ENCODE data around the gene ZCCHC24.
"Not testable (repeated sequence)": the region's sequence is repeated elsewhere in the genome, so short reads cannot be mapped to it uniquely, and the experiment has no call there.

The ZCCHC24 gene

GRCh38 chr10:79346012-79346340 is 99.4 kb downstream of the ZCCHC24 start:
- no peak for DNase-seq (ENCODE audit: low read depth)

DNA sequence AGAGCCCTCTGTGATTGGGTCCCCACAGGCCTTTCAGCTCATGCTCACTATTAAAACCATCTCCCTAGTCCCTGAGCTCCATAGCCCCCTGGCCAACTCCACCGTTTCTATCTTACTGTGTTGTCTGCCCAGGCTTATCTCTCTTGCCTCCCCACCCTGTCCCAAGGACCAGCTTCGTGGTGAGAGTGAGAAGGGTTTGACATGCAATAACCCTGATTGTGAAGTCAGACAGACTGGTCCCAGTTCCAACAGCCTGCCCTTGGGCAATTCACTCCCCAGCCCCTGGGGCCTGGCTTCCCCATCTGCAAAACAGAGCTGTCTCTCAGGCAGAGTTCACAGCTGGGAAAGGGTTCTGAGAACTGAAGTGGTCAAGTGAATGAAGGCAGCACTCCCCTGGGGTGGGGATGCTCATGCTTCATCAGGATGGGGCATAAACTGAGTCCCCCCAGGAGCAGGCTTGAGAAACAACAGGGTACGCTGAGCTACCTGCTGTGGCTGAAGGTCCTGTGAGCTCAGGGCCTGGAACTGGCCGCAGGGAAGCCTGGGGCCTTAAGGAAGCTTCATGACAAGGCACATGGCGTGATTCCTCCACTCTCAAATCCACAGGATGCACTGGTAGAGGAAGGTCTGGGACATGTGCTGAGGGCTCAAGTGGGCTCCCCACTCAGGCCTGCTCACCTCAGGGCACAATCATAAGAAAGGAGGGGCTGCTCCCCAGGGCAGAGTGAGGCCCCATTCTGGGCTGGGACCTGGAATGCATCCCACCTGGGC is 100.0 kb downstream of the ZCCHC24 start:
- no peak for DNase-seq (ENCODE audit: low read depth)

DNA sequence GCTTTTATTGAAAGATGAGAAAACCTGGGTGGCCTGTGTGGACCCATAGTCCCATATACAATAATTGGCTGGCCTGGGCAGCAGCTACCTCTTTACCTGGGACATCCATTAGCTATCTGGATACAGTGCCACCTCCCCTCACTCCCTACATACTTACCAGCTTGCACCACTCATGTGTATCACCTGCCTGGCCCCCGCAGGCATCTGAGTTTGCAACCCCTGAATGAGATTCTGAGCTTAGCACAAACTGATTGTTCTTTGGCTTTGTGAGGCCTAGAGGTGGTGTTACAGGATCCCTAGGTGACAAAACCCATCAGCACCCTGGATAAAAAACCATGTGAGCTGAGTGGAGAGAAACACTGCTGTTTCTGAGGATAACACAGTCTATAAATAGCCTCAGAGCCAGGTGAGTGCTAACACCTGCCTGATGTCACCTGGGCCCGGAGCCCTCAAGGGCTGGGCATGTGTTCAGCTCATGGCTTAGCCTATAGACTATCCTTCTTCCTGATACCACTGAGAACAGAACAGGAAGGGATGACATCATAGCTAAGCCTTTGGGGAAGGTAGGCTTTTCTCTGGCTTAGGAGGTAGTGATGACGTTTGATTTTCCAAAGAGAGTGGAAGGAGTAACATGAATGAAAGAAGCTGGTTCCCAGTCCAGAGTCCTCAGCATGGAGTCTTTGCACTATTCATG is 100.8 kb downstream of the ZCCHC24 start:
- DNase-seq (ENCODE audit: low read depth), result no peak

GRCh38 chr10:79342811-79343561 is 102.4 kb downstream of the ZCCHC24 start:
- no peak for DNase-seq (ENCODE audit: low read depth)

- DNase-seq (ENCODE audit: low read depth), result no peak
Observed at GRCh38 chr10:79342295-79342761, 103.1 kb downstream of the ZCCHC24 start.

- no peak for DNase-seq (ENCODE audit: low read depth)
Observed at GRCh38 chr10:79340646-79341244, 104.7 kb downstream of the ZCCHC24 start.

DNA sequence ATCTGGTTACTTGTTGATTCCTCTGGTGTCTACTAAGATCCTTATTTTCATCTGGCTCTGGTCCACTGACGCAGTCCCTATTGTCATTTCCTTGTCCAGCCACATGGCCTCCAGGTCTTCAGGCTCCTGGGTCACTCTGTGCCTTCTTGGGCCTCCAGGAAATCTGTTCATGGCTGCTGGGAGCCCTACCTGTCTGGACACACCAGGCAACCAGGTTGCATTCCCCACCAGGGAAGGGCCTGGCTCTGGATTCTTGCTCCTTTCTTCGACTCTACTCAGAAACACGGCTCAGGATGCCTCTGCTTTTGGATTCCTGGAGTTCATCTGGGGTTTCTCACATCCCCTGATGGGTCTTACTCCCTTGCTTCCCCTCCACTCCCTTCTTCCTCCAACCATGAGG is 106.2 kb downstream of the ZCCHC24 start:
- DNase-seq (ENCODE audit: low read depth), result no peak

DNA sequence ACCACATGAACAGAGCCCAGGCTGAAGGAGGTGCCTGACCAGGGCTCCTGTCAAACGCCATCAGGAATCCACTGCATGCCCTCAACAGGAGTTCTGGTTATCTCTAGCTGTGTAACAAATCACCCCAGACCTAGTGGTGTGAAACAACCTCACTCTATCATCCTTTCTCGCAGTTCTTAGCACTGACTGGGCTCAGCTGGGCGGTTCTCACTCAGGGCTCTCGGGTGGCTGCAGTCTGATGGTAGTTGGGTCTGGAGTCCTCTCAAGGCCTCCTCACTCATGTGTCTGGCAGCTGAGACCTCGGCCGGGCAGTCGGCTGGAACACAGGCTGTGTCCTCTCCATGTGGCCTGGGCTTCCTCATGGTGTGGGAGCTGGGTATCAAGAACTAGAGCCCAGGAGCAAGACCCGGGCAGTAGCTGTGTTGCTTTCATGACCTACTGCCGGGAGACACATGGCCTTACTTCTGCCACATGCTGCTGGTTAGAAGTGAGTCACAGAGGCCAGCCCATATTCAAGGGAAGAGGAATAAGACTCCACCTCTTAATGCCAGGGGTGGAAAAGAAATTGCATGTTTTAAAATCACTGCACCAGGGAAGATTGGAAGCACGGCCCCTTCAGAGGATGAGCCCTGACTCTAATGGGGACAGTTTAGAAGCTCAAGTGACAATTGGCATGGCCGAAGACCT is 107.5 kb downstream of the ZCCHC24 start:
- not testable (repeated sequence) for DNase-seq (ENCODE audit: low read depth)

- DNase-seq (ENCODE audit: low read depth), result no peak
Observed at GRCh38 chr10:79336739-79337138, 108.7 kb downstream of the ZCCHC24 start.

DNA sequence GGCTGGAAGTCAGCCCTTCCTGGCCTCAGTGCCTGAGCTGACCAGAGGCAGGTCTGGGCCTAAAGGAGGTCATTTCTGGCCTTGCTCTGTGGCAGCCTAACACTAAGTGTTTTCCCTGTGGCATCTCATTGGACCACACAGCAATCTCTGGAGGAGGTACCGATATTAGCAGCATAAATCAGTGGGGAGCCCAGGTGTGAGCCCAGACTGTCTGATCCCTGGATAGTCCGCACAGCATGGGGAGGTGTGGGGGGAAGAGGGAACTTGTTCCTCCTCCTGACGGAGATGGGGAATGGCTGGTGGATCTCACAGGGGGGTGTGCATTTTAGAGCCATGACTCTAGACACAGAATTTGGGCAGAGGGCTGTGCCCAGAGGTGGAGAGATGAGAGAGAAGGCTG is 109.1 kb downstream of the ZCCHC24 start:
- no peak for DNase-seq (ENCODE audit: low read depth)

DNA sequence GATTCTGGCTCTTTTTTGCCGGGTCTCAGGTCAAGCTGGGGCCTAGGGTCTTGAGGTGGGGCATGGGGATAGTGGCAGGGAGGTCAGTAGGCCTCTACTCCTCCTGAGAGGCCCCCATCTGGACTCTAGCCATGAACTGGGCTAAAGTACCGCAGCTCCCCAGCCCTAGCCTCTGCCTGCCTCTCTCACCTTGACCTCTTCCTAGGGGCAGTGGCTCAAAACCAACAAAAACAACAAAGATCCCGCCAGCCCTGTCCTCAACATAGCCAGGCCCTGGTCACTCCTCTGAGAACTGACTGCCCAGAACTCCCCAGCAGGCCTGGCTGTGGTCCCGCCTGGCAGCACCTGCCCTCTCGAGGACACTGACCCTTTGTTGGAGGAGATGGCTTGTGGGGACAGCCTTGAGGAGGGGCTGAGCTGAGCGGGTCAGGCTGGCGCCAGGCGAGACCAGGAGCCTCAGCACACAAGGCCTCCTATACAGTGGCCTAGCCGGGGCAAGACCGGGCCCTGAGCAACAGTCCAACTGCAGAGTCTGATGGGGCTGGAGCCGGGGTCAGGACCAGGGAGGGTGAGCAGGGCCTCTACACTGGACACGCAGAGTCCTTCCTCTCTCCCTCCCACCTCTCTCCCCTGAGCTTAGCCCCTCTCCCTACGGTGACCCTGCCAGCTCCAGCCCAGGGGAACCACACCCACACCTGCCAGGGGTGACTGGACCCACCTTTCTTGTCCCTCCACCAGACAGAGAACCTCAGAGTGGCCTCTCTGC is 109.8 kb downstream of the ZCCHC24 start:
- no peak for DNase-seq (ENCODE audit: low read depth)

- DNase-seq (ENCODE audit: low read depth), result no peak
Observed at GRCh38 chr10:79335094-79335469, 110.3 kb downstream of the ZCCHC24 start.

DNA sequence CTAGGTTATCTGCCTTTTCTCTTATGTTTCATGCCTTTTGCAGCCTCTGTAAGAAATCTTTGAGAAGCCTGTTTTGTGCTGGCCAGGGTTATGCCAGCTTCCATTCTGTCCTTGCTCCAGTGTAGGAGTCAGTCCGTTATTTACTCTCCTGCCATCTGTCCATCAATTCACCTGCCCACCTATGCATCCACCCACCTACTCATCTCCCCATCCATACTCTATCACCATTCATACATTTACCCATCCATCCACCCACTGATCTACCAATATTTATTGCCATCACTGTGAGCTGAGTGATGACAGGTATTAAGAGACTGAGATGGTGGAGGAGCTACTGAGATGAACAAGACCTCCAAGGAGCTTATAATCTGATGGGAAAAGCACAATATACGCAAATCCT is 110.9 kb downstream of the ZCCHC24 start:
- no peak for DNase-seq (ENCODE audit: low read depth)

GRCh38 chr10:79333513-79333912 is 111.9 kb downstream of the ZCCHC24 start:
- no peak for DNase-seq (ENCODE audit: low read depth)

GRCh38 chr10:79332610-79333315 is 112.7 kb downstream of the ZCCHC24 start:
- not testable (repeated sequence) for DNase-seq (ENCODE audit: low read depth)

Data from stimulated activated CD8-positive, alpha-beta memory T cell treated with anti-CD3 and anti-CD28 coated beads, Interleukin-15, amount 100 ng/mL, for 1 hour (primary cell).